SH-SY5Y (cell line): ENCODE data around the gene LMO2.

Experiments used
- GATA2 ChIP-seq: IDR thresholded peaks from 2 replicates; pipeline ENCODE4 v1.6.1; 2011; ENCODE audit warnings: mild to moderate bottlenecking, low read depth, low read length
- GATA3 ChIP-seq: IDR thresholded peaks from 2 replicates; pipeline ENCODE4 v1.6.1; 2011; ENCODE audit warnings: low read depth, mild to moderate bottlenecking, low read length, moderate library complexity

- TF ChIP-seq GATA2 (no peak), GATA3 (no peak)
Measured at GRCh38 chr11:33880979-33881378, 10.9 kb downstream of the LMO2 start.
